Endometrium (tissue), 2 donors: Measurements from ENCODE around the gene LPAR2.

Experiments
- FAIRE-seq: peaks from 2 replicates; lab custom pipeline; 2012; peaks lifted over from hg19 to GRCh38; lab: Jason Lieb, UNC
- donor health status: control.
- donor health status: control.

The LPAR2 gene

DNA sequence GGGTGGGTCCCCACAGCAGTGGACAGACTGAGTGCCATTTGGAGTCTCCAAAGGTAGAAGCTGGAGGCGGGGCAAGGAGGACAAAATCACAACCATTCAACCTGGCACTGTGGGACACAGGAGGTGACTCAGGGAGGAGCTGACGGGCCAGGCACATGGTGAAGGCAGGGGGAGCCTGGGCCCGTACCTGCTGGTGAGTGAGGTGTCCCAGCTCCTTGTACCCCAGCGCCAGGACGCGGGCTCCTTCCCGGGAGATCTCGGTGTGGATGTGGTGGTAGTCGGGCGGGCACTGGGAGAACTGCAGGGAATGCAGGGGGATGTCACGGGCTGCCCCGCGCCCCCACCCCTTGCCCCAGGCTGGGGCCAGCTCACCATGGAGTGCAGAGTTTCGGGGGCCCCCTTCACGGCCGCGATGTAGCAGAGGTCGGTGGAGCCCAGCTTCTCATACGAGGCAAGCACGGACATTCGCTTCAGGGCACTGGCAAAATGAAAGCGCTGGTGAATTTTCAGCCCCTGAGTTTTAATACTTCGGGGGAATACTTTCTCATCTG is 25.7 kb upstream of the LPAR2 start:
- FAIRE-seq = no peak

DNA sequence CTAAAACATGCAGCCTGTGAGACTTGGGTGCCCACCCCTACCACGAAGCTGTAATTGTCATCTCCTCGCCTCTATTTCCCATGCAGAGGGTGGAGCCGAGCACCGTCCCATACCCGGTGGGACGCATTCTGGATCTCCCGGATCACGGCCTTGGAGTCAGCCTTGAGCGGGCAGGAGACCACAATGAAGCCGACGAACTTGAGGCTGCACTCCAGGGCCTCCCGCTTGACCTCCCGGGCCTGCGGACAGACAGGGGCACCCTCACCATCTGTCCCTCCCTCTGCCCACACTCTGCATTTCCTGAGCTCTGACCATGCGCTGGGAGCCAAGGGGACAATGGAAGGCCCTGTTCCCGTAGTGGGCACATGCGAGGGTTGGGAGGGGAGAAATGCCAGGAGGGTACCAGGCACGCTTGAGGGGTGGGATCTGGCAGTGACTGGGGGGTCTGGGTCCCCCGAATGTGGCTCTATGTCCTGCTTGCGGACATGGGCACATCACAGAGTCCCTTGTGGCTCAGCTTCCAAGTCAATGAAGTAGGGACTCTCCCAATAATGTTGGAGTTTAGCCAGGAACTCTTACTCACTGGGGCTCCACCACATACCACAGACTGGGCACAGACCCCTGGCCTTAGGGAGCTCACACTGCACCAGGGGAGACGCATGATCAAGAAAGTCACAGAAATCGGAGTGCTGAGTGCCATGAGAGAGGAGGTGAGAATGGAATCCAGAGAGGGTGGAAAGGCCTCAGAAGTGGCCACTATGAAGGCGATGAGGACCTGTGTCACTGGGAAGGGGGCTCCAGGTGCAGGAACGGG is 24.7 kb upstream of the LPAR2 start:
- FAIRE-seq = no peak

DNA sequence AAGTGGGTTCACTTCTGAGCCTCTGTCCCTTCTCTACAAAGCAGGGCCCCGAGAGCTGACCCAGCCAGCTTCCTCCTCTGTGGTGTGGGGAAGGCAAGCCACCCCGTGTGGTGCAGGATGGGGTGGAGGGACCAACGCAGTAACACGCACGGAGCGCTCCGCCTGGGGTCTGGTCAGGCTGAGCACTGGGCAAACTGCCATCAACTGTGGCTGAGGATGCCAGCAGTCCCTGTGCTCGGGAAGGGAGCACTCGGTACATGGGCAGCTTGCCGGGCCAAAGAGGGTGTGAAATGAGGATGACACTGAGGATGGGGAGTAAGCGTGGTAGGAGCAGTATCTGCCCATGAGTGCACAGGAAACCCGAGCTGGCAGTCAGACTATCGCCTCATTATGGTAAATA is 23.1 kb upstream of the LPAR2 start:
- FAIRE-seq = no peak

DNA sequence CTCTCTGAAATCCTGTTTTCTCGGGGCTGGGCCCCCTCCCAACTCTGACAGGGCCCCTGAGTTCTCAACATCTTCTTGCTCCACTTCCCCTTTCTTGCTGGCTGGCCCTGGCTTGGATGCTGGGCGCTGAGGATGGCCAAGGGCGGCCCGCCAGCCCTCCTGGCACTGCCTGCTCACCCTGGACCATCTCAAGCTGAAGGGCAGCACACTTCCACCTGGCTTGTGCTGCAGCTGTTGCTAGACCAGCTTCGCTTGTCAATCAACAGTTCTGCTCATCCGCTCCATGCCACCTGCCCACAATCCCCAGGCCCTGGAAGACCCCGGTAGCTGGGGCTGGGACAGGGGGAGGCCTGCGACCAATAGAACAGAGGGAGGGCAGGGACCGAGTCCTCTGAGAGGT is 22.3 kb upstream of the LPAR2 start:
- FAIRE-seq = no peak

DNA sequence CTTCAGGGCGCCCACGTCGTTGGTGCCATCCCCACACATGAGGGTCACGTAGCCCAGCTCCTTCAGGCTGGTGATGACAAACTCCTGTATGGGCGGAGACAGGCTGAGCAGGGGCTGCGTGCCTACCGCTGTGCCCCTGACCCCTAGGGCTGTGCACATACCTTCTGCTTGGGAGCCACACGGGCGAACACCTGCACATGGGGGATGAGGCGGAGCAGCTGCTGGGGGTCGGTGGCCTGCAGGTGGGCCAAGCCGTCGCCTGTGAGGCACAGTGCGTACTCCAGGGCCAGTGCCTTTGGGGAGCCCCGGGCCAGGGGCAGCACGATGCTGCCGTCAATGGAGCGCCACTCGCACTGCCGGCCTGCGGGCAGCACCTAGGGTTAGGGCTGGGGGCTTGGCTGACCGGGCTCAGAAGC is 21.6 kb upstream of the LPAR2 start:
- no peak for FAIRE-seq

DNA sequence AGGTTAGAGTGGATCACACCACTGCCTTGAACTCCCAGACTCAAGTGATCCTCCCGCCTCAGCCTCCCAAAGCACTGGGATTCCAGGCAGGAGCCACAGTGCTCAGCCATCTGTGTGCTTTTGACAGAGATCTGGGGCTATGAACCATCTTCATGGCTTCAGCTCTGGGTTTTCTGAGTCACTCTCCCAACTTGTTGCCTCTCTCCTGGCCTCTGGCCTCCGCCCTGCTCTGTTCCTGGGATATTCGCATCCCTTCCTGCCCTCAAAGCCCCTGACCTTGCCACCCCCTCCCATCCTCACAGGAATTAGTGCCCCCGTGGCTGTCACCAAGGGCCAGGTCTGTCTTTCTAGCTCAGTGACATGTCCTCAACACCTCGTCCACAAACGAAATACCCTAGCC is 21.1 kb upstream of the LPAR2 start:
- no peak for FAIRE-seq

DNA sequence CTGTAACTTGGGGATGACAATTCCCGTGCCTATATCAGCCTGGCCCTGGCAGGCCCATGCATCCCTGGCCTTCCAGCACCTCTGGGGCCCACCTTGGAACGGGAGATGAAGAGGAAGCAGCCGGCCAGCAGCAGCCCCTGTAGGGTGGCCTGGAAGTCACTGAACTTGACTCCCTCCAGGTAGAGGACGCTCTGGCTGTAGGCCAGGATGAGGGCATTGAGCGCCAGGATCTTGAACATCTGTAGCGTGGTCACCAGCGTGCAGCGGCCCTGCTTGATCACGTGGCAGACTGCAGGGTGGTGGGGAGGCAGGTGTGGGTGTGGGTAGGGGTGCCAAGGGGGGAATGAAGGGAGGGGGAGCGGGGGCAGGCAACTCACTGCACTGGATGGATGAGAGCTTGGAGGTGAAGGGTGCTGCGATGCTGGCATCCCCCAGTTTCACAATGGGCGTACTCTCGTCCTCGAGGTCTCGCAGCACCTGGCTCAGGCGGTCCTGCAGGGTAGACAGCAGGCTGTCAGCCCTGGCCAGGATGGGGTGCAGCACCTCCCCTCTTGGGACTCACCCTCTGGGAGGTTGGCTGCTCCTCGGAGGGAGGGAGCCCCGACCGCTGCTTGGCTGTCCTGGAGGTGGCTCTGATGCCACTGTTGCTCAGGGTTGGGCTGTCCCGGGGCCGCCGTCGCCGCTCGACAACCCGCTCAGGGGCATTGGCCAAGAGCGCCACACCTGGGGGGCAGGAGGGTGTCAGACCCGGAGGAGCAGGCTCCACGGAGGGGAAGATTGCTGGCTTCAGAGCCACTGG is 19.2 kb upstream of the LPAR2 start:
- no peak for FAIRE-seq

DNA sequence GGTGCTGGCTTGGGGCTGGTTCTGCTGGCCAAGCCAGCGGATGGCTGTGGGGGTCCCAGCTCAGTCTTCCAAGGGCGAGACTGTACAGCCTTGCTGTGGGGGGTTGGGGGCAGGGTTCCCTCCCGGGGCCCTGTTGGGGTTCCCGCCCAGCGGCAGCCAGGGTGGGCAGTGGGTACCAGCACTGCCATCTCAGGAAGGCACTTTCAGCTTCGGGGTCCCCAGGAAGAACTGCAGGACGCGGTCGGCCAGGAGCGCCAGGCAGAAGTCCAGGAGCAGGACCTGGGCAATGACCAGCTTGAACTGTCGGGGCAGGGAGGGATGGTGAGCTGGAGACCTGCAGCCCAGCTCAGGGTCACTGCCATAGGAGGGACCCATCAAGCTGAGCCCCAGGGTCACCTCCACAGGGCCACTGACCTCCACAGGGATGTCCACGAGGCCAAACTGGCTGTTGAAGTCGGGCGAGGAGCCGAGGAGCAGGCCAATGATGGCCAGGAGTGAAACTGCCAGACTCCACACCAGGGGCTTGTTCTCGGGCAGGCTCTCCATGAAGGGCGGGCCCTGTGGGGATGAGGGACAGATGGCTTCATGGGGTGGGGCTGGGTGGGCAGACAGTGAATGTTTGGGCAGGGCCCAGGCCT is 17.3 kb upstream of the LPAR2 start:
- FAIRE-seq = no peak

DNA sequence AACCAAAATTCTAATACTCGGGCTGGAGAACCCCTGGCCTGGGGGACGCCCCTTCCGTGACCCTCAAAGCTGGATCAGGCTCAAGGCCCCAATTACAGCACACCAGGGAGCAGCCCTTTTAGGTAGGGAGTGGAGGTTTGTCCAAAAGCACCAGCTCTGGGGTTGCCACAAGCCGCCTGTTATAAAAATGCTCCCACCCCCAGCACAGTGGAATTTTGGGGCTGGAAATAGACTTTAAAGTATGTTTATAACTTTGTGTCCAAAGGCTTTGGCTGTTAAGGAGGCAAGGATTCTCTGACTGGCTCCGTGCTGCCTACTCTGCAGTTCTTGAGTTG is 16.0 kb upstream of the LPAR2 start:
- no peak for FAIRE-seq

DNA sequence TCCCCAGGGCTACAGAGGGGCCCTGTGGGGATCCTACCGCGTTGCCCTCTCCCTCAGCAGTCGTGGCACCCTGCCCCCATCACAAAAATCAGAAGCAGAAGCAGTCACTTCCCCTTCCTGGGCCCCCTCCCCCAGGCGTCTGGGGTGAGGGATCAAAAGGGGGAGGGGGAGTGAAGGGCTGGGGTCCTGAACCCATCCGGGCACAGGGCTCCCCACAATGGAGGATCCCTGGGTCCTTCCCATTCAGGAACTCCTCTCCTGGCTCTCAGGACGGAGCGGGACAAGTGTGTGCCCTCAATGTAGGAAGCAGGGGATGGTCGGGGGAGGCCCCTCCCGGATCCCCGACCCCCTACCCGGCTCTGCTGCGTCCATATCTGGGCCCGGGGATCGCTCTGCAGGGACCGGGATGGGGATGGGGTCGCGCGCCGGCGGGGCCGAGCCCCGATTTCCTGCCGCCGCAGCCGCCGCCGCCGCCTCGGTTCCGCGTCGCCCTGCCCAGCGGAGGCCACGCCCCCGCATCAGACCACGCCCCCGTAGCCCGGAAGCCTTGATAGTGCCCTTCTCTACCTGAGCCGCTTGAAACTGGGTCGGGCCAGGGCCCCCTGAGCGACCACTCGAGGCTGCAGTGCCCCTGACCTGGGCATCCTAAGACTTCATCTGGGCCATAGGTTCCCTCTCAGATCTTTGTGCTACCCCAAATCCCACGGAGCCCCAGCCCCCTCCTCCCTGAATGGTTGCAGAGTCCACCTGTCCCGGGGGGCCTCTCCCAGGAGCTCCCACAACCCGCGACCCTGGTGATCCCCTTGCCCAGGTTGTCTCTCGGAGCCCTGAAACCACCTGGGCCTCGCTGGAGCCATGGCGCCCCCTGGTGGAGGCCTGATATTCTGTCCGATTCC is 15.4 kb upstream of the LPAR2 start, which contains the start of gene GMIP:
Gene GMIP (minus strand): TSS at position 500 of the 896 bp plus-strand sequence. CDS start 128 bp downstream, at position 372.
- no peak for FAIRE-seq

DNA sequence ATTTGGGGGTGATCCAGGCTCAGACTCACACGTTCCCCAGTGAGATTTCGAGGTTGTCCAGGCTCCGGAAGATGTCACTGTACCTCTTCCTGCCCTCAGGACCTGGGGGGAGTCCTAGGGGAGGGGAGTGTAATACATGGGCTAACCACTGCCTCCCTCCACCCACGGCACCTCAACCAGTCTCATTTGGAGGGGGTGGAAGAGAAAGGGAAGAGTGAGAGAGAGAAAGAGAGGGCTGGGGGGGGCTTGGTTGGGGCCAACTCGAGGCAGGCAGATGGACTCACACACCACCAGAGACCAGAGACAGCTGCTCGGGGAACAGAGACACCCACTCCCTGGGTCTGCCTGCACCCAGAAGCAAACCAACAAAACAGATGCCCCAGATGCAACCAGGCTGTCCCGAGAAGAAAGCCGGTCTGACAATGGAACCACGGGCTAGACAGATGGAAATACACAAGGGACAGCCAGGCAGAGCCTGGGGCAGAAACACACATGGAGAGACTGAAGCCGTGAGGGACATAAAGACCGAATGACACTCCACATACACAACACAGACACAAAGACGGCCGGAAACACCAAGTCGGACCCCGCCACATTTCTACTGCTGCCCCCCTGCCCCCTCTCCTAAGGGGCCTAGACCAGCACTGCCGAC is 14.6 kb upstream of the LPAR2 start:
- FAIRE-seq = no peak

DNA sequence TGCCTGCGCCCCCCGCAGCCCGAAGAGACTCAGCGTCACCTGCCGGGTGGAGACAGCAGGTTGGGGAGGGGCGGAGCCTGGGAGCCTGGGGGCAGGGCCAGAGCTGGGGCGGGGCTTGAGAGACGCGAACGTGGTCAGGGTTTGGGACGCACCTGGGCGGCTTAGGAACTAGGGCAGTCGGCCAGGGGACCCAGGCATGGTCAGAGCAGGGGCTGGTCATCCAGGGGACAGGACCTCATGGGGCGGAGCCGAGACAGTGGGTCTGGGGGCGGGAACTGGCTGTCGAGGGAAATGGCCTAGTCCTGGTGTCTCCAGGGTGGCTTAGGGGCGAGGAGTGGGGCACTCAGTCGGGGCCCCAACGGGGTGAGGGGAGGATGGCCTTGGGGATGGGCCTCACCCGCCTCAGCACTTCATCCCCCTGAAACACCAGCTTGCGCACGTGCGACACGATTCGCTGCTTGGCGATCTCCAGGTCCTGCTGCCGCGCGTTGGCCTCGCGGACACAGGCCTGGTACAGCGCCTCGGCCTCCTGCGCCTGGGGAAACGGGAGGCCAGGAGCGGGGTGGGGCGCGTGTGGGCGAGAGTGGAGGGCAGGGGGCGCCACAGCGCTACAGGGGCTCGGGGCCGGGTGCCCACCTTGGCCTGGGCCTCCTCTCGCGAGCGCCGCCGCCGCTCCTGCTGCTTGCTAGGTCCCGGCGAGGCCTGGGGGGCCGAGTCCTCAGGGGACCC is 9.7 kb upstream of the LPAR2 start:
- no peak for FAIRE-seq

DNA sequence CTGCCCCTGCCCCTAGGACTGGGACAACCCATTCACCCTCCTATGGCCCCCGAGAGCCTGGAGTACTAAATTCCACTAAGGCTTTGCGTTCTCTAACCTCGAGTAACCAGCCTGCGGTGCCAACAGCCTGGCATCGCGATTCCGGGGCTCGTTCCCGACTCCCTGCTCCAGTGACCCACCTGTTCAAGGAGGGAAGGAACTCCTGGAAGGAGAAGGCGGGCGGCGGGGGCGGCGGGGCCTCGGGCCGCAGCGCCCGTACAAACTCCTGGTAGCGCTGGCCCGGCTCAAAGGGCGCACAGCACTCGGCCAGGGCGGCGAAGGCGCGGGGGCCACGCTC is 9.1 kb upstream of the LPAR2 start:
- FAIRE-seq = no peak

DNA sequence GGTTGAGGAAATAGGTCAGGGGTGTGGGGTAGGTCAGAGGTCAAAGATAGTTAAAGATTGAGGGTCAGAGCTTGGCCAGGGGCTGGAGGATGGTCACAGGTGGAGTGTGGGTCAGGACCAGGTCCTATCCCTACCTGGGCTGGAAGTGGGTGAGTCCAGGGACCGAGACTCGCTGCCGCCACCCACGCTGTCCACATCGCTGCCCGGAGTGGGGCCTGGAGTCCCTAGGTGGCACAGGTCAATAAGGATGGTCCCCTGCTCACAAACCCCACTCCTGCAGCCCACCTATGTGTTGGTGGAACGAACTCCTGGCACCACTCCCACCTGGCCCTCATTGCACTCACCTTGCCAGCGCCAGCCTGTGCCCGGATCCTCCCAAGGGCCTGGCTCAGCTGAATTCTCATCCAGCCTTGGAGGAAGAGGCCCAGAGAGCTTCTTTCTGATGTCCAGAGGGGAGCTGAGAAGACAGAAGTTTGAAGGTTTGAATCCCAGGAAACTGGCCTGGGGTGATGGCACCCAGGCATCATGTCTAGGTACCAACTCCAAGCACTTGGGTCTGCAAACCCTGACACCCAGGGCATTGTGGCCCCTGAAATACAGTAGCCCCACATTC is 8.7 kb upstream of the LPAR2 start:
- no peak for FAIRE-seq

DNA sequence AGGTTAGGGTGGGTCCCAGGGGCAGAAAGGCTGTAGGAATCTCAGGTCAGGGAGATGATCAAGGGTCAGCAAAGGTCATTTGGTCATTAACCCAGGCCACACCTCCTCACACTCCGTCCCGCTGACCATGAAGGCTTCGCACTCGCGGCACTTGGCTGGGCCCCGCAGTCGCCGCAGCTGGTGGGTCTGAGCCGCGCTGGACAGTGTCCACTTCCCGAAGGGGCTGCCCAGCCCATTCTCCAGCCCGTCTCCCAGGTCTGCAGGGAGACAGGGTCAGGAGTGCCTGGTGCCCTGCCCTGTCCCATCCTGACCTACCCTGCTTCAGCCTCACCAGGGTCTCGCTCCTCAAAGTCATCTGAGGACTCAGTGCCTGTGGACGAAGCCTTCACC is 7.3 kb upstream of the LPAR2 start:
- FAIRE-seq = no peak

DNA sequence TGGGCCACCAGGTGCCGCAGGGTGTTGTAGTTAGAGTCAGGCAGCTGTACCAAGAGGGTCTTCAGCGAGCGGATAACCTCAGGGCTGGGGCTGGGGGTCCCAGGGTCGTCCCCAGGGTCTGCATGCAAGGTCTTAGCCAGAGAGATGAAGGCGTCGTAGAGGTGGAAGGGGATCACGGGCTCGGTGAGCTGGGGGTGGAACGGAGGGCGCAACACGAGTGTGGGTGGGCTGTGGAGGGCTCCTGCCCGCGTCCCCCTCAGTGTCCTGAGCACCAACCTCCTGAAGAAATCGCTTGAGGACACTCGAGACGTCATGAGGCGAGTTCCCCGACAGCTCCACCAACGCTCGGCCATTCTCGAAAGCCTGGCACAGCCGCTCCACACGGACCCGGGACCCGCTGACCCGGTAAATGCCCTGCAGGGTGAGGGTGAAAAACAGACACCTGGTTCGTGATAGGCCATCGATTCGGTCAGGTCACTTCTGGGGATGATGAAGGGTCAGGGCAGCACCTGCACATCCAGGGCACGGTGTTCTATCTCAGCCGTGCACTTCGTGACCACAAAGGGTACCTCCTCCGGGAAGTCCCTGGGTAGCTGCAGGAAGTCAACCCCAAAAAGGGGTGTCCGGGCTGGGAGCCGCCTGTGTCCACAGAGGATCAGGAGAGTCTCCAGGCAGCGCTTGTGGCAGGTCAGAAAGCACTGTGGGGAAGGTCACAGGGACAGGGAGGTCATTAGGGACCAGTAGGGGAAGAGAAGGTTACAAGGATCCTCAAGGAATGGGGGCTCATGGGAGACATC is 6.7 kb upstream of the LPAR2 start:
- no peak for FAIRE-seq

DNA sequence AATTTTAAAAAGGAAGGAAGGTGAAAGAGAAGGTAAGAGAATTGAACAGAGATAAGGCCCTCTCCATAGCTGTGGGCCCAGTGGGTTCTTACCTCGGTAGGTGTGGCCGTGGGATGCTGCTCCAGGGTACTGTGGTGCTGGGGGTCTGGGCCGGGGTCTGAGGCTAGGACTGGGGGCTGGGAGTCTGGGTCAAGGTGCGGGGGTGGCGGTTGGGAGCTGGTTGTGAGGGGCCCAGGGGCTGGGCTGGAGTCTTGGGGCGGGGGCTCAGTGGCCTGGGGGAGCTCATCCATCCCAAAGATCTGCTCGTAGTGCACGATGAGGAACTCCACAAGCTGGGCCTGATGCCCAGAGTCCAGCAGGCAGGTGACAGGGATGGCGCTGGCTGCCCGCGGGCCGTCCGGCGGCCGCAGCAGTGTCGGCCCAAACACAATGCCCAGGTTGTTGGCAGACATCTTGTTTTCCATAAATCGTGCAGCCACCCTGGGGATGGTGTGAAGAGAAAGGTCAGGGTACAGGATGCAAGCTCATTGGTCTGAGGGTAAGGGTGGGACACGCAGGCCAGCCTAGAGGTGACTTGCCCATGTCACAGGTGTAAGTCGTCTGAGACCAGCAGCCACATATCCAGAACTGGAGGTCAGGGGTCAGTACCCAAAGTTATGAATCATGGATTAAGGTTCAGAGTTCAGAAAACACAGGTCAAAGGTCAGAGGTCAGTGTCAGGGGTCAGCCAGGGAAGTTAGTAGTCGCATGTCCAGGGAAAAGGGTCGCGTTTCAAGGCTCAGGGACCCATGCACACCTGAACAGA is 5.9 kb upstream of the LPAR2 start:
- FAIRE-seq = no peak

DNA sequence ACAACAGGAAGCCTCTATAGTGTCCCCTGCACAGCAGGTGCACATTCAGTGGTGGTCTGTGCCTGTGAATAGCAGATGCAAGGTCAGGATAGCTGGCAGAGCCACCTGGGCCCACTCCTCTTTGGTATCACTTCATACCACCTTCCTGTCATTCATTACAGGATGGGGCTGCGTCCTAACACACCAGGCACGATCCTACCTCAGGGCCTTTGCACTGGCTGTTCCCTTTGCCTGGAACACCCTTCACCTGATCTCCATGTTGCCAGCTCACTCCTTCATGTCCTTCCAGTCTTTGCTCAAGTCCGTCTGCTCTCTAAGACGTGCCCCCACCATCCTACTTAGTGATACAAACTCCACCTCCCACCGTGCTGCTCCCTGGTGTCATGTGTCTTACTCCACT is 4.6 kb upstream of the LPAR2 start:
- FAIRE-seq = no peak

DNA sequence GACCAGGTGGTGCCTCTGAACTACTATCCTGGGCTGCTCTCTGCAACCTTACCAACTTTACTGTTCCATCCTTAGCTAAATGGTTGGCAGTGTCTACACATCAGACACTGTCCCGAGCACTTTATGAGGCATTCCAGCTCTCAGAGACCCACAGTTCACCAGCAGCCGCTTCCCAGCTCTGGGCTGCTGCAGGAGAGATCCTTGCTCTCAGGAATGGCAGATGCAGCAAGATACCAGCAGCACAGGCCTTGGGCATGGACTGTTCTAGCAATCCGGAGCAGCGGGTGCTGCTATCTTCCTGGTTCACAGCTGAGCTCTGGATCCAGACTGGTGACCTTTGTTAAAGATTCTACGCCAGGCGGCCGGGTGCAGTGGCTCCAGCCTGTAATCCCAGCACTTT is 3.3 kb upstream of the LPAR2 start:
- FAIRE-seq = no peak
